ENCODE data around the gene CENPK.

DNA sequence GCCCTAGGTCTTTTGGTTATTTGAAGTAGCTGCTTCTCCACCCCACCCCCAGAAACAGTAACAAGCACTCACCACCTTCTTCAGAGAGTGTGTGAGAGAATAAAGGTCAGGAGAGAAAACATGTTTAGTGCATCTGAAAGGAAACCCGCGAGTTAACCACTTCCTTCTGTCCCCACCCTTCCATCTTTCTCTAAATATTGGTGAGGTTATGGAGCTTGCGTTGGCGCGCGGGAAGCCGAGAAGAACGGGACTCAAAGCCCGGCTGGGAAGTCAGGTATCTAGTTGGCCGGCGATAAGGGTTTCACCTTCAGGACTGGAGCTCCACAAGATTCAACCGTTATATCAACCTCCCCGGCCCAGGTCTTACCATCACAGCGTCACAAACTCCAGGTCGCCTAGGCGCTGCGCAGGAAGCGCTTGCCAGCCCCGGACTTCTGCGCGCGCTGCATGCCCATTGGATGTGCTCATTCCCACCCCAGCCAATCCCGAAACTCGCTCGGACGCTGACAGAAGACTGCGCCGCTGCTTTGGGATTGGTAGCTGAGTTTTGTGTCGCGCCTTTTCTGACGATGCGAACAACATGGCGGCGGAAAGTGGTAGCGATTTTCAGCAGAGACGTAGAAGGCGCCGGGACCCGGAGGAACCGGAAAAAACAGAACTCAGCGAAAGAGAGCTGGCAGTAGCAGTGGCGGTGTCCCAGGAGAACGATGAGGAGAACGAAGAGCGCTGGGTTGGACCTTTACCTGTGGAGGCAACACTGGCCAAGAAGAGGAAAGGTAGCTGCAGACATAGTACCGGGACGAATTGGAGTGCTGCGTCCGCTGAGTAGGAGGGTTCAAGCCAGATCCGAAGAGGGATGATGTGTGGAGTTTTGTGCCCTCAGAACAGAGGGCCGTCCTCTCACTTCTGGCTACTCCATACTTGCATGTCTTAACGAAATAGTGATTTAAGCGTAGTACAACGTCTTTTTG is at the start of gene CENPK, which contains the start of gene PPWD1:
- no peak for TF ChIP-seq FOXA1 (IDR thresholded peaks at IDR 0.05)
- TF ChIP-seq FOXM1 (IDR thresholded peaks at IDR 0.05; ENCODE audit: borderline replicate concordance), result no peak; the same call in 1 of the 2 replicates
- TF ChIP-seq SP1 (IDR thresholded peaks at IDR 0.05), result no peak
- TF ChIP-seq ARNT (IDR thresholded peaks at IDR 0.05), result no peak
- TF ChIP-seq BHLHE40 (IDR thresholded peaks at IDR 0.05; ENCODE audit: borderline replicate concordance), result no peak
- no peak for TF ChIP-seq ZNF384 (IDR thresholded peaks at IDR 0.05)
- TF ChIP-seq CTBP1 (IDR thresholded peaks at IDR 0.05; ENCODE audit: borderline replicate concordance), result no peak
- no peak for TF ChIP-seq SUZ12 (IDR thresholded peaks at IDR 0.05)
- no peak for TF ChIP-seq FOXK2 (IDR thresholded peaks at IDR 0.05)
